Glutamatergic neuron (in vitro differentiated cells): ENCODE results near the gene CDK14. TPM values are rescaled to one million over a fixed set of nuclear protein-coding genes. Genes with fewer than 3 reads are reported as not detected.

ENCODE experiments used
- DNase-seq: peaks from one replicate; pipeline ENCODE4 v3.0.0; 2022
- H3K27ac Mint-ChIP-seq: one replicate; pipeline ENCODE4 v1.8.0; 2020; ENCODE audit warnings: mild to moderate bottlenecking, mixed read lengths, inconsistent platforms; ENCODE audit not compliant: unreplicated experiment
- H3K27me3 Mint-ChIP-seq: one replicate; pipeline ENCODE4 v1.8.0; 2020; ENCODE audit warnings: mild to moderate bottlenecking, moderate library complexity, mixed read lengths, inconsistent platforms; ENCODE audit not compliant: unreplicated experiment
- H3K36me3 Mint-ChIP-seq: one replicate; pipeline ENCODE4 v1.8.0; 2020; ENCODE audit warnings: mild to moderate bottlenecking, mixed read lengths, inconsistent platforms; ENCODE audit not compliant: unreplicated experiment
- H3K4me1 Mint-ChIP-seq: one replicate; pipeline ENCODE4 v1.8.0; 2020; ENCODE audit warnings: mild to moderate bottlenecking, low read depth, mixed read lengths, inconsistent platforms; ENCODE audit not compliant: unreplicated experiment
- H3K4me3 Mint-ChIP-seq: one replicate; pipeline ENCODE4 v1.8.0; 2020; ENCODE audit warnings: mild to moderate bottlenecking, mixed read lengths, inconsistent platforms; ENCODE audit not compliant: unreplicated experiment
- H3K9me3 Mint-ChIP-seq: one replicate; pipeline ENCODE4 v1.8.0; 2020; ENCODE audit warnings: mild to moderate bottlenecking, moderate library complexity, mixed read lengths, inconsistent platforms; ENCODE audit not compliant: unreplicated experiment
- CTCF ChIP-seq: fragments of 200-600 bp; sonication (generic); IDR thresholded peaks from one replicate; pipeline ENCODE4 v1.5.0; 2021; ENCODE audit not compliant: partially characterized antibody, unreplicated experiment
- total RNA-seq: library from RNA; stranded (reverse); fragmentation: NEBNext Ultra II Directional; extraction: Animal tissue kit (Norgen Biotek cat#: 25700); gene quantifications from one replicate; pipeline ENCODE4 v1.2.1, GENCODE V29; 2021; ENCODE audit not compliant: unreplicated experiment

Gene CDK14
- total RNA-seq, 1 donor from 2014 or later = 96.5 TPM

- H3K27ac Mint-ChIP-seq = no peak overlapping the region
- DNase-seq = no peak
- H3K4me1 Mint-ChIP-seq = peaks cover 2% of the 10 kb centered on the region
- no peak overlapping the region for H3K4me3 Mint-ChIP-seq
- TF ChIP-seq CTCF = no peak
- H3K9me3 Mint-ChIP-seq = no peaks in the 10 kb centered on the region
- H3K27me3 Mint-ChIP-seq = no peaks in the 10 kb centered on the region
- no peaks in the 10 kb centered on the region for H3K36me3 Mint-ChIP-seq
These were observed 495.5 kb downstream of the CDK14 start for GRCh38 chr7:91091631-91092030.

DNA sequence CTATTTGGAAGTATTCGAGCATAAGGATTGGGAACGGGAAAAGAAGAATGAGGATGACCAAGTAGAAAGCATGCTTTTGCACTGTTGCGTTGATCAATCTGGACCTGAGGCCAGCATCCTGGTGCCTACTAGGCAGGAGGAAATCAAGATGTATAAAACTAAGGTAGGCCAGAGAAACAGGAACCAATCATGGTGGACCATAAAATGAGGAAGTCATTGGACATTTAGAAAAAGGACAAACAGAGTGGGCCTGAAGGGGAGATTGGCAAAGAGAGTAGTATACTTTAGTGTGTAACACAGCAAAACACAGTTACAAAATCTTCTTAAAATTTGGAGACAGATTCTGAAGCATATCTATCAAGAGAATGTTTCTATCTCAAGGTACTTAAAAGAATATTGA, 497.1 kb downstream of the CDK14 start:
- Mint-ChIP-seq H3K36me3 (no peaks in the 10 kb centered on the region), H3K4me3 (no peak overlapping the region), H3K9me3 (no peaks in the 10 kb centered on the region), H3K4me1 (peaks cover 2% of the 10 kb centered on the region), H3K27ac (no peak overlapping the region), H3K27me3 (peaks cover 1% of the 10 kb centered on the region)
- no peak for DNase-seq
- TF ChIP-seq CTCF = no peak

DNA sequence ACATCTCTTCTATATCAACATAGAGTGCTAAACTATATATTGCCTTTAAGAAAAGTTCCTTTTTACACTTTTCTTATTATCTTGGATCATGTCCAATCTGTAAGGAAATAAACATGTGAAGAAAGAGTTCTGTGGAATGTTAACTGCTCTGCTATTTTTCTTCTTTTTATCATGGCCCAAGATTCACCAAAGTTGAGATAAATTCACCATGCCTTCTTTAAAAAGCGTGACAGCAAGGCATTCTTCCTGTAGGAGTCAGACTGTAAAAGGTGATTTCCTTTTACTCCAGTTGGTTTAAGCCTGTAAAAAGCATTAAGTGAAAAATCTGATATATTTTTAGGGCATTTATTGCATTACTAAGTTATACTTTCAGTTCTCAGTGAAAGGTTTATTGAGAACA, 502.4 kb downstream of the CDK14 start:
- Mint-ChIP-seq H3K9me3 (peaks cover 1% of the 10 kb centered on the region), H3K27me3 (peaks cover 1% of the 10 kb centered on the region), H3K4me1 (no peaks in the 10 kb centered on the region), H3K36me3 (no peaks in the 10 kb centered on the region), H3K4me3 (no peak overlapping the region), H3K27ac (no peak overlapping the region)
- TF ChIP-seq CTCF = no peak
- no peak for DNase-seq

- TF ChIP-seq CTCF = no peak
- no peak overlapping the region for H3K27ac Mint-ChIP-seq
- H3K4me1 Mint-ChIP-seq = peaks cover 1% of the 10 kb centered on the region
- H3K4me3 Mint-ChIP-seq = no peak overlapping the region
- no peaks in the 10 kb centered on the region for H3K27me3 Mint-ChIP-seq
- H3K36me3 Mint-ChIP-seq = peaks cover 7% of the 10 kb centered on the region
- H3K9me3 Mint-ChIP-seq = peaks cover 3% of the 10 kb centered on the region
- no peak for DNase-seq
These were observed 507.2 kb downstream of the CDK14 start for GRCh38 chr7:91103363-91103762.

DNA sequence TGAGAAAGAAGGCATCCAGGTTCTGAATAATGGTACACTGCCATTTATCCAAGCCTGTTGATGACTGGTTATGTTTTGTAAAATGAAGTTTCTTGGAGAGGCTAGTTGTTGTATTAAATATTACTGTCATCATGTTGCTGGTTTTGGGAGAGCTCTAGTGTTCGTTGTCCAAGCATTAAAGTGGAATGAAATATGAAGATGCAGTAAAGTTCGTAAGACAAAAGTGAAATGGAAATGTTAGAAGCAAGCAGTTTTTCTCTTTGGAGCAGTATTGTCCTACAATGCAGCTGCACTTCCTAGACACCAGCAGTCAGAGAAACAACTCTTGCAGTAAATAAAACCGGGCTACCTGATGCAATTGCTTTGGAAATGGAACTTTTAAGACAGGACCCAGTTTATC, 511.3 kb downstream of the CDK14 start:
- no peak overlapping the region for H3K27ac Mint-ChIP-seq
- peaks cover 1% of the 10 kb centered on the region for H3K4me1 Mint-ChIP-seq
- no peaks in the 10 kb centered on the region for H3K27me3 Mint-ChIP-seq
- TF ChIP-seq CTCF = no peak
- DNase-seq = no peak
- peaks cover 7% of the 10 kb centered on the region for H3K36me3 Mint-ChIP-seq
- H3K4me3 Mint-ChIP-seq = no peak overlapping the region
- peaks cover 3% of the 10 kb centered on the region for H3K9me3 Mint-ChIP-seq
